Dermis blood vessel endothelial cell (primary cell): ENCODE results near the gene AGO1. TPM values are rescaled to one million over a fixed set of nuclear protein-coding genes. Genes with fewer than 3 reads are reported as not detected.
"Not testable (repeated sequence)": the region's sequence is repeated elsewhere in the genome, so short reads cannot be mapped to it uniquely, and the experiment has no call there.

ENCODE experiments used
- DNase-seq: peaks from one replicate; pipeline ENCODE4 v3.0.0; 2010
- total RNA-seq: library from RNA; depleted of rRNA; stranded (reverse); fragments of >200 nt; gene quantifications from 2 replicates; pipeline ENCODE4 v1.2.3, GENCODE V29; 2014

The AGO1 gene
- total RNA-seq, 1 donor from 2014 or later = 9.7 TPM

GRCh38 chr1:35870651-35871309 lies 12.2 kb upstream of the AGO1 start:
- no peak for DNase-seq

- DNase-seq = no peak
Observed at GRCh38 chr1:35873243-35873750, 9.7 kb upstream of the AGO1 start.

GRCh38 chr1:35874115-35874514 lies 8.9 kb upstream of the AGO1 start:
- DNase-seq = not testable (repeated sequence)

- peak; percentile 45 for DNase-seq
Observed at GRCh38 chr1:35876988-35877387, 6.0 kb upstream of the AGO1 start.

GRCh38 chr1:35881850-35882273 lies 1.1 kb upstream of the AGO1 start:
- DNase-seq = no peak

GRCh38 chr1:35882586-35882944 lies 444 bp upstream of the AGO1 start:
- DNase-seq = no peak

- peak; percentile 50 for DNase-seq
Observed at GRCh38 chr1:35883635-35884101, 659 bp downstream of the AGO1 start.

GRCh38 chr1:35884934-35885333 lies 1.9 kb downstream of the AGO1 start:
- no peak for DNase-seq

GRCh38 chr1:35885961-35886558 lies 3.1 kb downstream of the AGO1 start:
- no peak for DNase-seq

- peak; percentile 36 for DNase-seq
Observed at GRCh38 chr1:35886577-35887431, 3.8 kb downstream of the AGO1 start.

GRCh38 chr1:35887508-35887907 lies 4.5 kb downstream of the AGO1 start:
- no peak for DNase-seq

GRCh38 chr1:35888255-35888654 lies 5.2 kb downstream of the AGO1 start:
- DNase-seq = no peak

- DNase-seq = not testable (repeated sequence)
Observed at GRCh38 chr1:35888981-35889380, 6.0 kb downstream of the AGO1 start.

- DNase-seq = no peak
Observed at GRCh38 chr1:35893051-35893879, 10.3 kb downstream of the AGO1 start.

GRCh38 chr1:35894183-35894582 lies 11.2 kb downstream of the AGO1 start:
- no peak for DNase-seq

GRCh38 chr1:35894656-35895055 lies 11.6 kb downstream of the AGO1 start:
- DNase-seq = no peak

GRCh38 chr1:35899941-35900340 lies 16.9 kb downstream of the AGO1 start:
- peak; percentile 21 for DNase-seq

- no peak for DNase-seq
Observed at GRCh38 chr1:35901235-35901634, 18.2 kb downstream of the AGO1 start.

- no peak for DNase-seq
Observed at GRCh38 chr1:35902671-35903070, 19.7 kb downstream of the AGO1 start.

GRCh38 chr1:35914717-35915116 lies 31.7 kb downstream of the AGO1 start:
- no peak for DNase-seq

GRCh38 chr1:35915693-35916092 lies 32.7 kb downstream of the AGO1 start:
- DNase-seq = peak; percentile 17

- no peak for DNase-seq
Observed at GRCh38 chr1:35923791-35924221, 40.8 kb downstream of the AGO1 start.
